ENCODE results near the gene IGSF21.

Gene IGSF21

DNA sequence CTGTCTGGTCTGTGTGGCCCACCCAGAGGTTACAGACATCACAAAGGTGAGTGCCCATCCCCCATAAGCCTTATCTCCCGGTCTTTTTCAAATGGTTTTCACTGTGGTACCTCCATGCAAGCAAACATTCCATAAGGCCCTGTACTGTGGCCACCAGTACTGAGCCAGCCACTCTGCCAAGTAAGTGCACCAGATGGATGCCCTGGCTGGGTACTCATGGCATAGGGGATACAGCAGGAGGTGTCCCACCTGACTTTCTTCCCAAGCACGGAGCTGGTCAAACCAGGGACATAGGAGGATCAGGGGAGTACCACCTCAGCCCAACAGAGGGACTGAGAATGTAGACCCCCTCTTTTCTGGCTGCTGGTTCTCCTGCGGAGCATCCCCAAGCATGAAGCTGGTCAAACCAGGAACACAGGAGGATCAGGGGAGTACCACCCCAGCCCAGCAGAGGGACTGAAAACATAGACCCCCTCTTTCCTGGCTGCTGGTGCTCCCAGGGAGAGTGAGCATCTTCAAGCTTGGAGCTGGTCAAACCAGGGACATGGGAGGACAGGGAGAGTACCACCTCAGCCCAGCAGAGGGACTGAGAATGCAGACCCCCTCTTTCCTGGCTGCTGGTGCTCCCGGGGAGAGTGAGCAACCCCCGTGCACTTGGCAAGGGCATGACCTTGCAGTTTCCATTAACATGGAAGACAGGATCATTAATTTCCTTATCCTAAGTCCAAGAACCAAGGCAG, 291.4 kb downstream of the IGSF21 start:
- DNase-seq (ENCODE audit: low read depth) = no peak
- H3K4me3 ChIP-seq (replicated peaks; ENCODE audit: low read depth, low read length) = no peak overlapping the region
- no peak for TF ChIP-seq CTCF (IDR thresholded peaks at IDR 0.05; ENCODE audit: low read length, missing control alignments)

GRCh38 chr1:18400347-18401102, 292.9 kb downstream of the IGSF21 start:
- no peak for DNase-seq (ENCODE audit: low read depth)
- no peak for TF ChIP-seq CTCF (IDR thresholded peaks at IDR 0.05; ENCODE audit: low read length, missing control alignments)
- no peak overlapping the region for H3K4me3 ChIP-seq (replicated peaks; ENCODE audit: low read depth, low read length)

GRCh38 chr1:18401921-18402320, 294.3 kb downstream of the IGSF21 start:
- no peak overlapping the region for H3K4me3 ChIP-seq (replicated peaks; ENCODE audit: low read depth, low read length)
- TF ChIP-seq CTCF (IDR thresholded peaks at IDR 0.05; ENCODE audit: low read length, missing control alignments) = no peak
- DNase-seq (ENCODE audit: low read depth) = no peak

DNA sequence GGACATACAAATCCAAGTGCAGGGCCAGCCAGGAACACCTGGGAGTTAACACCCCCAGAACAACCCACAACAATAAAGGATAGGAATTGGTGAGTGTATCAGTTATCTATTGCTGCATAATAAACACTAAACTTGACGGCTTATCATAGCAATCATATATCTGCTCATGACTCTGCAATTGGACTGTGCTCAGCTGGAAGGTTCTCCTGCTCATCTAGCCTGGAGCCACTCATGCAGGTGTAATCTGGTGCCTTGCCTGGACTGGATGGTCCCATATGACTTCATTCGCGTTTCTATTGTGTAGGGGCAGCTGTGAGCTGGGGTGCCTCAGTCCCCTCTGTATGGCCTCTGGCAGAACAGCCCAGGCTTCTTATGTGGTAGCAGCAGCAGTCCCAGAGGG, 296.9 kb downstream of the IGSF21 start:
- no peak for DNase-seq (ENCODE audit: low read depth)
- TF ChIP-seq CTCF (IDR thresholded peaks at IDR 0.05; ENCODE audit: low read length, missing control alignments) = no peak
- H3K4me3 ChIP-seq (replicated peaks; ENCODE audit: low read depth, low read length) = no peak overlapping the region

GRCh38 chr1:18407166-18408045, 299.8 kb downstream of the IGSF21 start:
- no peak overlapping the region for H3K4me3 ChIP-seq (replicated peaks; ENCODE audit: low read depth, low read length)
- no peak for TF ChIP-seq CTCF (IDR thresholded peaks at IDR 0.05; ENCODE audit: low read length, missing control alignments)
- no peak for DNase-seq (ENCODE audit: low read depth)

GRCh38 chr1:18408656-18409370, 301.2 kb downstream of the IGSF21 start:
- TF ChIP-seq CTCF (IDR thresholded peaks at IDR 0.05; ENCODE audit: low read length, missing control alignments) = no peak
- no peak overlapping the region for H3K4me3 ChIP-seq (replicated peaks; ENCODE audit: low read depth, low read length)
- DNase-seq (ENCODE audit: low read depth) = no peak

Measured in fibroblast of pulmonary artery (primary cell).